Body of pancreas (tissue), 4 donors: Measurements from ENCODE around the gene PLEKHA7.

ENCODE experiments used
- CTCF ChIP-seq, 7 experiments: fragments of 450-650 bp in 4 of 7; fragments of 200-600 bp in 3 of 7; sonication (generic) in 3 of 7; IDR thresholded peaks; one replicate each; pipeline ENCODE4 v1.5.1; 2016 to 2019; ENCODE audit warnings: antibody characterized with exemption in 7 of 7
- POLR2A ChIP-seq, 3 donors: fragments of 450-650 bp; IDR thresholded peaks; one replicate each; pipeline ENCODE4 v1.6.1; 2016; ENCODE audit warnings: antibody characterized with exemption in 3 of 3, mild to moderate bottlenecking in 2 of 3

DNA sequence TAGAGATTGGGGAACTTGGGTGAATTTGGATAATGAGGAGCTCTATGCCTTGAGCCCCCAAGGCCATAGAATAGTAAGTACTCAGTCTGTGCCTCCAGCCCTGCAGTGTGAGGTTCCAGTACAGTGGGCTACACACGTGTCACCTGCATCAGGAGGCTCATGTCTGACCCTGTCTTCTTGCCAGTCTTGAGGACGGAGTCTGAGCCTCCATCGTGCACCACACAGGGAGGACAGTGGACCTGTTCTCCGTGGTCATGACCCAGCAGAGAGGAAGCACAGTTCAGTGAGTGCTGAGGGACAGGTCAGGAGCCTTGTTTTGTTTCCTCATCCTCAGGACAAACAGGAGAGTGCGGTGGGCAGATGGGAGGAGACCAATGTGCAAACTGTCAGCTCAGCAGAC lies 32.5 kb upstream of the PLEKHA7 start:
- TF ChIP-seq CTCF (IDR thresholded peaks at IDR 0.05) (no peak), POLR2A (IDR thresholded peaks at IDR 0.05) (no peak)
